PC-3 (cell line): ENCODE measurements around the gene FARP1. TPM values are rescaled to one million over a fixed set of nuclear protein-coding genes. Genes with fewer than 3 reads are reported as not detected.
A peak's percentile ranks its signal among the peaks of the same experiment; 100 is the strongest.

ENCODE experiments used
- ATAC-seq: fragments of 200-7000 bp; cut with Tn5 transposase; 2 replicates; pipeline ENCODE4 v1.9.1; 2020; ENCODE audit warnings: mild to moderate bottlenecking, moderate library complexity
- BruUV-seq: library from RNA; stranded (reverse); fragments of 400-500 nt; replicated peaks from 2 replicates; lab custom pipeline; 2021; lab: Mats Ljungman, UMichigan
- CTCF ChIA-PET: fragments of 300-600 bp; sonication (Branson Sonifier 250); formaldehyde crosslinking; loops from one replicate; lab custom pipeline; 2022; ENCODE audit warnings: antibody characterized with exemption; lab: Charles Lee
- POLR2A ChIA-PET: fragments of 300-600 bp; sonication (Branson Sonifier 250); formaldehyde crosslinking; loops from one replicate; lab custom pipeline; 2022; ENCODE audit warnings: antibody characterized with exemption; ENCODE audit not compliant: unreplicated experiment; lab: Charles Lee
- DNase-seq: peaks from one replicate; pipeline ENCODE4 v3.0.0-alpha.2; 2015
- H2AFZ ChIP-seq: fragments of 300-600 bp; sonication (generic); 2 replicates; pipeline ENCODE4 v1.6.0; 2016; ENCODE audit warnings: antibody characterized with exemption, low read length
- H3F3A ChIP-seq: fragments of 300-600 bp; sonication (generic); one replicate; pipeline ENCODE4 v1.6.0; 2017; ENCODE audit warnings: antibody characterized with exemption, low read length, control low read depth, mild to moderate bottlenecking; ENCODE audit not compliant: unreplicated experiment
- H3K27ac ChIP-seq: fragments of 300-600 bp; sonication (generic); 2 replicates; pipeline ENCODE4 v1.5.1; 2016; ENCODE audit warnings: mild to moderate bottlenecking, low read length
- H3K27me3 ChIP-seq: fragments of 300-600 bp; sonication (generic); 2 replicates; pipeline ENCODE4 v1.6.1; 2016; ENCODE audit warnings: low read length, mixed read lengths
- H3K36me3 ChIP-seq: fragments of 300-600 bp; sonication (generic); 2 replicates; pipeline ENCODE4 v1.6.1; 2016; ENCODE audit warnings: low read depth, mixed run types, low read length, mixed read lengths
- H3K4me1 ChIP-seq: fragments of 300-600 bp; sonication (generic); 2 replicates; pipeline ENCODE4 v1.5.1; 2016; ENCODE audit warnings: low read length; ENCODE audit not compliant: insufficient read depth
- H3K4me2 ChIP-seq: fragments of 300-600 bp; sonication (generic); 2 replicates; pipeline ENCODE4 v1.6.0; 2016; ENCODE audit warnings: low read length
- H3K4me3 ChIP-seq: fragments of 300-600 bp; sonication (generic); 2 replicates; pipeline ENCODE4 v1.5.1; 2016; ENCODE audit warnings: mild to moderate bottlenecking, low read length, mixed read lengths
- H3K79me2 ChIP-seq: fragments of 300-600 bp; sonication (generic); 2 replicates; pipeline ENCODE4 v1.6.1; 2017; ENCODE audit warnings: low read length, mixed read lengths
- H3K9ac ChIP-seq: fragments of 300-600 bp; sonication (generic); 2 replicates; pipeline ENCODE4 v1.6.0; 2016; ENCODE audit warnings: mild to moderate bottlenecking, low read length
- H3K9me2 ChIP-seq: fragments of 300-600 bp; sonication (generic); replicated peaks from 2 replicates; pipeline ENCODE4 v1.6.1; 2016; ENCODE audit warnings: mixed run types, low read length, mixed read lengths
- H3K9me3 ChIP-seq: fragments of 300-600 bp; sonication (generic); 2 replicates; pipeline ENCODE4 v1.6.1; 2016; ENCODE audit warnings: low read length, mixed read lengths
- H4K20me1 ChIP-seq: fragments of 300-600 bp; sonication (generic); 2 replicates; pipeline ENCODE4 v1.6.1; 2016; ENCODE audit warnings: low read length, mixed read lengths
- EZH2 ChIP-seq: fragments of 300-600 bp; sonication (generic); IDR thresholded peaks from one replicate; pipeline ENCODE4 v1.6.1; 2017; ENCODE audit warnings: antibody characterized with exemption, mild to moderate bottlenecking, low read length; ENCODE audit not compliant: unreplicated experiment
- EZH2phosphoT487 ChIP-seq: fragments of 300-600 bp; sonication (generic); IDR thresholded peaks from 2 replicates; pipeline ENCODE4 v1.6.1; 2018; ENCODE audit warnings: mild to moderate bottlenecking, antibody characterized with exemption, low read length, borderline replicate concordance
- intact Hi-C: fragments of 100-400 bp; cut with micrococcal nuclease; formaldehyde crosslinking; loops from 2 replicates; pipeline ENCODE4 v1.9.0; 2023
- total RNA-seq: library from RNA; depleted of rRNA; stranded (reverse); fragments of >200 nt; gene quantifications from 2 replicates; pipeline ENCODE4 v1.2.3, GENCODE V29; 2014
- TF ChIP-seq, protein P1 (sequence below): fragments of 300-600 bp; sonication (generic); conservative IDR thresholded peaks from 2 replicates; pipeline ENCODE4 v1.5.1; 2017; ENCODE audit warnings: antibody characterized with exemption, low read depth, mild to moderate bottlenecking, low read length

FARP1 gene
- total RNA-seq, 1 experiment from 2014 or later: 18.2 TPM

DNA sequence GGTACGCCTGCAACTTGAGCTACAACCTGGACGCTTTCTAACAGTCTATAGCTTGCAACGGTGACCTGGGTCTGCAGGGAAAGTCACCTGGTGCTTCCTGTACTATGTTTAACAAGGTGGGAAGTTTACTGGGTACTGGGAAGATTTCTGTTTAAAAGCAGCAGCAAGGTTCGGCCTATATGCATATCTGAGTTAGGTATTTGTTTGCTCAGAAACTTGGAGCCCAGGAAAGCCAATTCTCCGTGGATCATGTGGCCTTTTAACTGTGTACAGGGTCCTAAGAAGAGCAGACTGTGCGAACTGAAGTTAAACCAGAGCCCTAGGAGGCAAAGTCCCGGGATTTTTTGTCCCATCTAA, 330.9 kb downstream of the FARP1 start:
- DNase-seq (no peak), ATAC-seq (no peak)
- no peaks in the 10 kb centered on the region for H4K20me1 ChIP-seq
- H3K4me1 ChIP-seq: peaks cover 32% of the 10 kb centered on the region
- no peaks in the 10 kb centered on the region for H3K9me3 ChIP-seq
- no peak overlapping the region for H3K4me3 ChIP-seq
- H3F3A ChIP-seq: peaks cover 4% of the 10 kb centered on the region
- H3K27me3 ChIP-seq: no peaks in the 10 kb centered on the region
- H3K27ac ChIP-seq: peak overlapping the region; percentile 30
- CTCF ChIA-PET: no interaction called here
- peaks cover 43% of the 10 kb centered on the region for H3K79me2 ChIP-seq
- no peak overlapping the region for H3K4me2 ChIP-seq
- H3K9me2 ChIP-seq: no peaks in the 10 kb centered on the region
- H2AFZ ChIP-seq: no peak overlapping the region
- TF ChIP-seq EZH2phosphoT487: no peak
- TF ChIP-seq EZH2: no peak
- TF ChIP-seq, protein P1, sequence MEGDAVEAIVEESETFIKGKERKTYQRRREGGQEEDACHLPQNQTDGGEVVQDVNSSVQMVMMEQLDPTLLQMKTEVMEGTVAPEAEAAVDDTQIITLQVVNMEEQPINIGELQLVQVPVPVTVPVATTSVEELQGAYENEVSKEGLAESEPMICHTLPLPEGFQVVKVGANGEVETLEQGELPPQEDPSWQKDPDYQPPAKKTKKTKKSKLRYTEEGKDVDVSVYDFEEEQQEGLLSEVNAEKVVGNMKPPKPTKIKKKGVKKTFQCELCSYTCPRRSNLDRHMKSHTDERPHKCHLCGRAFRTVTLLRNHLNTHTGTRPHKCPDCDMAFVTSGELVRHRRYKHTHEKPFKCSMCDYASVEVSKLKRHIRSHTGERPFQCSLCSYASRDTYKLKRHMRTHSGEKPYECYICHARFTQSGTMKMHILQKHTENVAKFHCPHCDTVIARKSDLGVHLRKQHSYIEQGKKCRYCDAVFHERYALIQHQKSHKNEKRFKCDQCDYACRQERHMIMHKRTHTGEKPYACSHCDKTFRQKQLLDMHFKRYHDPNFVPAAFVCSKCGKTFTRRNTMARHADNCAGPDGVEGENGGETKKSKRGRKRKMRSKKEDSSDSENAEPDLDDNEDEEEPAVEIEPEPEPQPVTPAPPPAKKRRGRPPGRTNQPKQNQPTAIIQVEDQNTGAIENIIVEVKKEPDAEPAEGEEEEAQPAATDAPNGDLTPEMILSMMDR: no peak
- peaks cover 21% of the 10 kb centered on the region for H3K36me3 ChIP-seq
- intact Hi-C loops: no loop called here
- BruUV-seq: no TSS peak
- POLR2A ChIA-PET: no interaction called here
- H3K9ac ChIP-seq: no peak overlapping the region

DNA sequence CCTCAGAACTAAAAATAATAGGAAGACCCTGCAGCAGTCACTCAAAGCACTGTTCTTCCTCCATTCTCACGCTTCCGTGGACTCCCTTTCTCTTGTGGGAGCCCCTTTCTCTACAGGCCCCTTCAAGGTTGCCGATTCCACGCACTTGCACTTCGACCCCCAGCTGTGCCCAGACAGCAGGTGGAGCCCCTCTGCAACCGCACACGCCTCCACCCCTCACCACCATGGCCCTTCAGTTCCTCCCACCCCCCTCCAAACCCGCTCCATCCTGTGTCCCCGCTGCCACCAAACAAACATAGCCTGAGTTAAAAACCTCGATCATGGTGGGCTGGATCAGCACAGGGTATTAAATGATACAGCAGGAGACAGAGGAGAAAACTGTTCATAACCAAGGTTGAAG, 331.4 kb downstream of the FARP1 start:
- Histone ChIP-seq H3K79me2 (peaks cover 48% of the 10 kb centered on the region), H4K20me1 (no peaks in the 10 kb centered on the region), H3K4me3 (no peak overlapping the region), H3K36me3 (peaks cover 21% of the 10 kb centered on the region), H3K4me2 (no peak overlapping the region), H2AFZ (no peak overlapping the region), H3K27ac (no peak overlapping the region), H3K4me1 (peaks cover 32% of the 10 kb centered on the region), H3K9ac (no peak overlapping the region), H3K9me3 (no peaks in the 10 kb centered on the region), H3K27me3 (no peaks in the 10 kb centered on the region), H3K9me2 (no peaks in the 10 kb centered on the region), H3F3A (peaks cover 4% of the 10 kb centered on the region)
- TF ChIP-seq EZH2 (no peak), EZH2phosphoT487 (no peak)
- TF ChIP-seq, protein P1: no peak
- ATAC-seq (no peak), DNase-seq (no peak)
- intact Hi-C loops: no loop called here
- CTCF ChIA-PET: no interaction called here
- POLR2A ChIA-PET: no interaction called here
- no TSS peak for BruUV-seq

DNA sequence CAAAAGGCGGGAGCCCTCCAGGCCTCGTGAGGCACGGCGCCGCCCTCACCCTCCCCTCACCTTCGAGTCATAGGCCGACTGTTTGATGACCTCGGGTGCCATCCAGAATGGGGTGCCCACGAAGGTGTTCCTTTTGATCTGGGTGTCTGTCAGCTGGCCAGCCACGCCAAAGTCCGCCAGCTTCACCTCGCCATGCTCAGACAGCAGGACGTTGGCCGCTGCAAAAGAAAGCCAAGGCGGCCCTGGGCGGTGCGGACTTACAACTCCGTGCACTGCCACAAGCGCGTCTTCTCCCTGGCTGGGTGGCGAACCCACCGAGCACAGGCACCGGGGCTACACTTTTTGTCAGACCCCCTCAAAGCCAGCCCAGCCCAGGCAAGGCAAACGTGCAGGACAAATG, 331.9 kb downstream of the FARP1 start:
- Histone ChIP-seq H3K79me2 (peaks cover 53% of the 10 kb centered on the region), H4K20me1 (no peaks in the 10 kb centered on the region), H3K36me3 (peaks cover 21% of the 10 kb centered on the region), H3K9ac (no peak overlapping the region), H3K9me3 (no peaks in the 10 kb centered on the region), H3K4me2 (no peak overlapping the region), H3K27ac (peak overlapping the region; percentile 96; the same call in 1 of the 2 replicates), H3K4me3 (no peak overlapping the region), H3K9me2 (no peaks in the 10 kb centered on the region), H3K4me1 (peaks cover 32% of the 10 kb centered on the region), H3K27me3 (no peaks in the 10 kb centered on the region), H3F3A (peaks cover 4% of the 10 kb centered on the region), H2AFZ (no peak overlapping the region)
- TF ChIP-seq EZH2phosphoT487 (no peak), EZH2 (no peak)
- TF ChIP-seq, protein P1: no peak
- DNase-seq (no peak), ATAC-seq (no peak)
- intact Hi-C loops: no loop called here
- ChIA-PET POLR2A (no interaction called here), CTCF (no interaction called here)
- BruUV-seq: no TSS peak
